Pancreas (tissue), 10 donors: ENCODE data around the gene CDS2. TPM values are rescaled to one million over a fixed set of nuclear protein-coding genes. Genes with fewer than 3 reads are reported as not detected.
A peak's percentile ranks its signal among the peaks of the same experiment; 100 is the strongest.

Experiments used
- ATAC-seq, 4 donors: fragments of 200-7000 bp; cut with Tn5 transposase; one replicate each; pipeline versions ENCODE4 v1.8.0 to v1.9.1; 2020; ENCODE audit warnings: mild to moderate bottlenecking in 4 of 4, moderate library complexity in 4 of 4
- DNase-seq, 6 donors: peaks; one replicate each; pipeline ENCODE4 v3.0.0-alpha.2; 2020
- FAIRE-seq: peaks from 2 replicates; lab custom pipeline; 2012; peaks lifted over from hg19 to GRCh38; lab: Jason Lieb, UNC
- H3K27ac ChIP-seq, 4 donors: fragments of 200-600 bp; sonication (generic); 1 replicate in 3 of 4; 2 replicates in 1 of 4; pipeline versions ENCODE4 v1.5.0 to v1.8.0; 2020
- H3K27me3 ChIP-seq, 4 donors: fragments of 200-600 bp; one replicate each; pipeline ENCODE4 v1.8.0; 2021
- H3K36me3 ChIP-seq, 3 donors: fragments of 200-600 bp; sonication (generic) in 1 of 3; one replicate each; pipeline versions ENCODE4 v1.5.0 to v1.8.0; 2020 to 2021
- H3K4me1 ChIP-seq, 3 donors: fragments of 200-600 bp; one replicate each; pipeline ENCODE4 v1.8.0; 2021
- H3K4me3 ChIP-seq, 4 donors: fragments of 200-600 bp; sonication (generic) in 2 of 4; one replicate each; pipeline versions ENCODE4 v1.5.0 to v1.8.0; 2020 to 2021
- H3K9me3 ChIP-seq, 4 donors: fragments of 200-600 bp; one replicate each; pipeline ENCODE4 v1.8.0; 2021
- WGBS, 2 donors: extraction: QIAGEN DNeasy Blood & Tissue Kit; methylation state at CpG; one replicate each; pipeline ENCODE4 v1.1.7; 2013; 5-methylcytosine and 5-hydroxymethylcytosine counted together
- intact Hi-C, 3 donors: fragments of 100-400 bp; cut with DNase I; formaldehyde crosslinking; loops; one replicate each; pipeline versions ENCODE4 v1.11.1 to v1.14.2; 2022
- polyA plus RNA-seq, 2 donors: library from polyadenylated mRNA; stranded (reverse); fragments of 200-250 nt; gene quantifications; one replicate each; pipeline ENCODE4 v1.2.3, GENCODE V29; 2013
- total RNA-seq, 6 donors: library from RNA; stranded (reverse); fragmentation: NEBNext Ultra II Directional in 4 of 6; extraction: Animal tissue kit (Norgen Biotek cat#: 25700) in 4 of 6; gene quantifications; one replicate each; pipeline versions ENCODE4 v1.2.1 to v1.2.4, GENCODE V29; 2021 to 2023
- TF ChIP-seq, protein P1 (sequence below), 4 donors: fragments of 200-600 bp; sonication (generic) in 3 of 4; IDR thresholded peaks; one replicate each; pipeline versions ENCODE4 v1.5.0 to v1.8.0; 2021; ENCODE audit warnings: antibody characterized with exemption in 4 of 4
- donor health status: healthy with polysubstance abuse.
- donor health status: DM: no; HTN: no; CAD: no; lungs with moderate emphysema.
- donor health status: DM: no; HTN: no; CAD: no.
- donor health status: control.
- donor health status: control.
- donor health status: Bipolar disorder and iron deficiency.
- donor health status: DM: yes; HTN: yes; CAD: no.
- donor health status: DM: no; HTN: no; CAD: no.
- donor health status: DM: no; HTN: no; CAD: no.
- donor health status: DM: yes; HTN: yes; CAD: no.

CDS2 gene
- total and polyA plus RNA-seq, 8 donors: 4.6 to 27.1 (median 14.6) TPM

GRCh38 chr20:5191829-5192569 is 65.2 kb downstream of the CDS2 start:
- 35 to 48% methylated on average over 9 of the region's 9 CpGs for WGBS, 2 donors
- TF ChIP-seq, protein P1, sequence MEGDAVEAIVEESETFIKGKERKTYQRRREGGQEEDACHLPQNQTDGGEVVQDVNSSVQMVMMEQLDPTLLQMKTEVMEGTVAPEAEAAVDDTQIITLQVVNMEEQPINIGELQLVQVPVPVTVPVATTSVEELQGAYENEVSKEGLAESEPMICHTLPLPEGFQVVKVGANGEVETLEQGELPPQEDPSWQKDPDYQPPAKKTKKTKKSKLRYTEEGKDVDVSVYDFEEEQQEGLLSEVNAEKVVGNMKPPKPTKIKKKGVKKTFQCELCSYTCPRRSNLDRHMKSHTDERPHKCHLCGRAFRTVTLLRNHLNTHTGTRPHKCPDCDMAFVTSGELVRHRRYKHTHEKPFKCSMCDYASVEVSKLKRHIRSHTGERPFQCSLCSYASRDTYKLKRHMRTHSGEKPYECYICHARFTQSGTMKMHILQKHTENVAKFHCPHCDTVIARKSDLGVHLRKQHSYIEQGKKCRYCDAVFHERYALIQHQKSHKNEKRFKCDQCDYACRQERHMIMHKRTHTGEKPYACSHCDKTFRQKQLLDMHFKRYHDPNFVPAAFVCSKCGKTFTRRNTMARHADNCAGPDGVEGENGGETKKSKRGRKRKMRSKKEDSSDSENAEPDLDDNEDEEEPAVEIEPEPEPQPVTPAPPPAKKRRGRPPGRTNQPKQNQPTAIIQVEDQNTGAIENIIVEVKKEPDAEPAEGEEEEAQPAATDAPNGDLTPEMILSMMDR (IDR thresholded peaks at IDR 0.05): peak; percentile 33 to 69 (median 63)
- peak; percentile 5 for FAIRE-seq

GRCh38 chr20:5192570-5193431 is 66.0 kb downstream of the CDS2 start:
- no peaks in the 10 kb centered on the region for H3K36me3 ChIP-seq
- DNase-seq (no peak), FAIRE-seq (no peak), ATAC-seq (no peak)
- H3K27me3 ChIP-seq: no peaks in the 10 kb centered on the region
- no peak overlapping the region for H3K27ac ChIP-seq
- no peaks in the 10 kb centered on the region for H3K9me3 ChIP-seq
- intact Hi-C loops: loop anchor here in 1 of 3 donors (5.0 kb wide), 1 partner anchor 66 kb away; the partner anchor contains the start of gene CDS2
- H3K4me1 ChIP-seq: no peaks in the 10 kb centered on the region
- no peak overlapping the region for H3K4me3 ChIP-seq
- TF ChIP-seq, protein P1 (IDR thresholded peaks at IDR 0.05): no peak
- WGBS, 2 donors: 50 to 57% methylated on average over 9 of the region's 9 CpGs

More at GRCh38 chr20:5191829-5192569, 65.2 kb downstream of the CDS2 start:
- Histone ChIP-seq H3K4me1 (no peaks in the 10 kb centered on the region), H3K9me3 (no peaks in the 10 kb centered on the region), H3K27me3 (no peaks in the 10 kb centered on the region), H3K27ac (no peak overlapping the region), H3K4me3 (no peak overlapping the region), H3K36me3 (peaks cover 0 to 6% (median 0%) of the 10 kb centered on the region in 3 donors)
- intact Hi-C loops: loop anchor here in 1 of 3 donors (5.0 kb wide), 1 partner anchor 65 kb away; the partner anchor contains the start of gene CDS2
- peak; percentile 74 to 95 (median 94) for ATAC-seq
- peak in 1 of 6 donors; percentile 52 for DNase-seq

GRCh38 chr20:5195655-5196054 is 68.8 kb downstream of the CDS2 start:
- Histone ChIP-seq H3K4me3 (no peak overlapping the region), H3K4me1 (no peaks in the 10 kb centered on the region), H3K27me3 (no peaks in the 10 kb centered on the region), H3K36me3 (no peaks in the 10 kb centered on the region), H3K9me3 (no peaks in the 10 kb centered on the region), H3K27ac (no peak overlapping the region)
- intact Hi-C loops: no loop called here
- DNase-seq (no peak), FAIRE-seq (no peak), ATAC-seq (no peak)
- TF ChIP-seq, protein P1 (IDR thresholded peaks at IDR 0.05): no peak
- 79 to 83% methylated on average over 4 of the region's 4 CpGs for WGBS, 2 donors

- FAIRE-seq (no peak), DNase-seq (no peak)
- WGBS, 2 donors: 87 to 95% methylated on average over 4 of the region's 4 CpGs
Measured at GRCh38 chr20:5196149-5196548, 69.3 kb downstream of the CDS2 start.

More at GRCh38 chr20:5196149-5196548, 69.3 kb downstream of the CDS2 start:
- TF ChIP-seq, protein P1 (IDR thresholded peaks at IDR 0.05): no peak
- H3K4me1 ChIP-seq: no peaks in the 10 kb centered on the region
- intact Hi-C loops: no loop called here
- H3K9me3 ChIP-seq: no peaks in the 10 kb centered on the region
- no peak for ATAC-seq
- H3K36me3 ChIP-seq: no peaks in the 10 kb centered on the region
- no peak overlapping the region for H3K4me3 ChIP-seq
- H3K27ac ChIP-seq: no peak overlapping the region
- no peaks in the 10 kb centered on the region for H3K27me3 ChIP-seq
